KOPT-K1 (cell line): Measurements from ENCODE around the gene RGR.

ENCODE experiments used
- H3K27ac ChIP-seq: fragments of 200-600 bp; sonication (generic); 2 replicates; pipeline ENCODE4 v1.5.1; 2016; ENCODE audit warnings: antibody characterized with exemption, mild to moderate bottlenecking, low read depth, low read length; ENCODE audit not compliant: poor library complexity, severe bottlenecking
- H3K36me3 ChIP-seq: fragments of 200-600 bp; sonication (generic); 2 replicates; pipeline ENCODE4 v1.5.1; 2017; ENCODE audit warnings: antibody characterized with exemption, mild to moderate bottlenecking, low read length, moderate library complexity; ENCODE audit not compliant: insufficient read depth
- H3K9me3 ChIP-seq: fragments of 200-600 bp; sonication (generic); 2 replicates; pipeline ENCODE4 v1.5.1; 2017; ENCODE audit warnings: antibody characterized with exemption, low read length, mild to moderate bottlenecking; ENCODE audit not compliant: insufficient read depth, poor library complexity, severe bottlenecking

Gene RGR

GRCh38 chr10:84211566-84211965, 33.3 kb upstream of the RGR start:
- H3K36me3 ChIP-seq, result no peaks in the 10 kb centered on the region
- no peaks in the 10 kb centered on the region for H3K9me3 ChIP-seq
- H3K27ac ChIP-seq, result no peak overlapping the region

- no peaks in the 10 kb centered on the region for H3K36me3 ChIP-seq
- H3K27ac ChIP-seq, result no peak overlapping the region
- H3K9me3 ChIP-seq, result no peaks in the 10 kb centered on the region
These were observed 32.8 kb upstream of the RGR start for GRCh38 chr10:84212014-84212413.

GRCh38 chr10:84213076-84213475, 31.8 kb upstream of the RGR start:
- Histone ChIP-seq H3K27ac (no peak overlapping the region), H3K9me3 (no peaks in the 10 kb centered on the region), H3K36me3 (no peaks in the 10 kb centered on the region)

GRCh38 chr10:84214046-84214572, 30.7 kb upstream of the RGR start:
- Histone ChIP-seq H3K36me3 (no peaks in the 10 kb centered on the region), H3K9me3 (no peaks in the 10 kb centered on the region), H3K27ac (no peak overlapping the region)

GRCh38 chr10:84214612-84215235, 30.1 kb upstream of the RGR start:
- no peaks in the 10 kb centered on the region for H3K36me3 ChIP-seq
- H3K27ac ChIP-seq, result no peak overlapping the region
- H3K9me3 ChIP-seq, result peaks cover 6% of the 10 kb centered on the region

- Histone ChIP-seq H3K9me3 (peaks cover 6% of the 10 kb centered on the region), H3K27ac (no peak overlapping the region), H3K36me3 (no peaks in the 10 kb centered on the region)
These were observed 28.0 kb upstream of the RGR start for GRCh38 chr10:84216834-84217233.

- Histone ChIP-seq H3K27ac (no peak overlapping the region), H3K9me3 (peaks cover 6% of the 10 kb centered on the region), H3K36me3 (no peaks in the 10 kb centered on the region)
These were observed 27.1 kb upstream of the RGR start for GRCh38 chr10:84217746-84218145.

GRCh38 chr10:84221916-84222315, 22.9 kb upstream of the RGR start:
- no peak overlapping the region for H3K27ac ChIP-seq
- H3K9me3 ChIP-seq, result peaks cover 6% of the 10 kb centered on the region
- no peaks in the 10 kb centered on the region for H3K36me3 ChIP-seq

- no peaks in the 10 kb centered on the region for H3K36me3 ChIP-seq
- no peak overlapping the region for H3K27ac ChIP-seq
- peaks cover 2% of the 10 kb centered on the region for H3K9me3 ChIP-seq
These were observed 20.3 kb upstream of the RGR start for GRCh38 chr10:84224411-84225028.

- no peak within 1 kb of the TSS for H3K27ac ChIP-seq
- no peaks in the 10 kb centered on the region for H3K36me3 ChIP-seq
- H3K9me3 ChIP-seq, result no peaks in the 10 kb centered on the region
These were observed 19.3 kb upstream of the RGR start, which contains the start of gene LRIT2 for GRCh38 chr10:84225427-84226173. TSS of gene LRIT2 (minus strand) at chr10:84225544. CDS start at chr10:84225520, 24 bp downstream.

- H3K36me3 ChIP-seq, result no peaks in the 10 kb centered on the region
- no peaks in the 10 kb centered on the region for H3K9me3 ChIP-seq
- no peak overlapping the region for H3K27ac ChIP-seq
These were observed 18.2 kb upstream of the RGR start for GRCh38 chr10:84226616-84227015.

GRCh38 chr10:84227810-84228209, 17.0 kb upstream of the RGR start:
- Histone ChIP-seq H3K27ac (no peak overlapping the region), H3K9me3 (no peaks in the 10 kb centered on the region), H3K36me3 (no peaks in the 10 kb centered on the region)

GRCh38 chr10:84230359-84230758, 14.5 kb upstream of the RGR start:
- no peaks in the 10 kb centered on the region for H3K36me3 ChIP-seq
- no peak overlapping the region for H3K27ac ChIP-seq

GRCh38 chr10:84232376-84232775, 12.5 kb upstream of the RGR start:
- Histone ChIP-seq H3K36me3 (no peaks in the 10 kb centered on the region), H3K9me3 (no peaks in the 10 kb centered on the region)

More at GRCh38 chr10:84230359-84230758, 14.5 kb upstream of the RGR start:
- no peaks in the 10 kb centered on the region for H3K9me3 ChIP-seq

GRCh38 chr10:84233940-84234339, 10.9 kb upstream of the RGR start:
- H3K9me3 ChIP-seq, result no peaks in the 10 kb centered on the region
- no peak overlapping the region for H3K27ac ChIP-seq
- H3K36me3 ChIP-seq, result no peaks in the 10 kb centered on the region

More at GRCh38 chr10:84232376-84232775, 12.5 kb upstream of the RGR start:
- H3K27ac ChIP-seq, result no peak overlapping the region
